Activated CD8-positive, alpha-beta T cell treated with anti-CD3 and anti-CD28 coated beads, Interleukin-2, amount 10 ng/mL, durations not matched to agents 7 days and 5 days (primary cell): Measurements from ENCODE around the gene ADAMTSL3. TPM values are rescaled to one million over a fixed set of nuclear protein-coding genes. Genes with fewer than 3 reads are reported as not detected.

Source experiments
- ATAC-seq: fragments of 150-1000 bp; cut with Tn5 transposase; one replicate; pipeline ENCODE4 v1.10.0; 2021; ENCODE audit warnings: moderate library complexity
- CTCF ChIA-PET: fragments of 350-600 bp; sonication (Branson Sonifier 250); formaldehyde crosslinking; loops from one replicate; lab custom pipeline; 2021; ENCODE audit warnings: antibody characterized with exemption; lab: Charles Lee
- POLR2A ChIA-PET: fragments of 350-600 bp; sonication (Branson Sonifier 250); formaldehyde crosslinking; loops from one replicate; lab custom pipeline; 2021; ENCODE audit warnings: antibody characterized with exemption; lab: Charles Lee
- DNase-seq: peaks from one replicate; pipeline ENCODE4 v3.0.0-alpha.2; 2020
- H3K27ac Mint-ChIP-seq: one replicate; pipeline ENCODE4 v1.8.0; 2021; ENCODE audit warnings: mild to moderate bottlenecking, mixed read lengths
- H3K27me3 Mint-ChIP-seq: one replicate; pipeline ENCODE4 v1.8.0; 2021; ENCODE audit warnings: low read depth, mixed read lengths
- H3K36me3 Mint-ChIP-seq: one replicate; pipeline ENCODE4 v1.8.0; 2021; ENCODE audit warnings: low read depth, mixed read lengths
- H3K4me1 Mint-ChIP-seq: one replicate; pipeline ENCODE4 v1.8.0; 2021; ENCODE audit warnings: low read depth, mixed read lengths
- H3K4me3 Mint-ChIP-seq: one replicate; pipeline ENCODE4 v1.8.0; 2021; ENCODE audit warnings: mild to moderate bottlenecking, mixed read lengths
- H3K9me3 Mint-ChIP-seq: one replicate; pipeline ENCODE4 v1.8.0; 2022; ENCODE audit warnings: mixed read lengths; ENCODE audit not compliant: insufficient read depth
- total RNA-seq, 2 experiments: library from RNA; stranded (reverse); gene quantifications; one replicate each; pipeline ENCODE4 v1.2.3, GENCODE V29; 2021

ADAMTSL3 gene
- total RNA-seq, 2 experiments from 2014 or later: not detected

DNA sequence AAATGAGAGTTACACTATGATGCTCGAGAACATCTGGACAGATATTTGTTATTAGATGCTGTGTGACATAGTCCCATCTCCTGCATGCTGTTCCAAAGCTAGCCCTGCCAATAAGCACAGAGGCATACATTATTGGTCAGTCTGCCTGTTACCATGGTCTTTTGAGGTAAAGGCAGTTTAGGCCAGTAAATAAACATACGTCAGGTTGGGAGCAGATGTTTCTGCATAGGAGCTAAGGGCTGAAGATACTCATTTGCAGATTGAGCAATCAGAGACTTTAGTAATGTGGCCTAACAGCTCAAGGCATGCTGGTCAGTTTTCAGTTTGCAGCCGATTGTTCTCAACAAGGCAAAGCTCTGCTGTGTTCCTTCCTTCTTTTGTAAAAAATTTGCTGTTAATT is 192.9 kb downstream of the ADAMTSL3 start:
- Mint-ChIP-seq H3K9me3 (no peaks in the 10 kb centered on the region), H3K36me3 (no peaks in the 10 kb centered on the region), H3K4me3 (no peak overlapping the region), H3K27ac (no peak overlapping the region), H3K4me1 (no peaks in the 10 kb centered on the region), H3K27me3 (no peaks in the 10 kb centered on the region)
- ATAC-seq: no peak
- ChIA-PET POLR2A (no interaction called here), CTCF (no interaction called here)
- DNase-seq: no peak

DNA sequence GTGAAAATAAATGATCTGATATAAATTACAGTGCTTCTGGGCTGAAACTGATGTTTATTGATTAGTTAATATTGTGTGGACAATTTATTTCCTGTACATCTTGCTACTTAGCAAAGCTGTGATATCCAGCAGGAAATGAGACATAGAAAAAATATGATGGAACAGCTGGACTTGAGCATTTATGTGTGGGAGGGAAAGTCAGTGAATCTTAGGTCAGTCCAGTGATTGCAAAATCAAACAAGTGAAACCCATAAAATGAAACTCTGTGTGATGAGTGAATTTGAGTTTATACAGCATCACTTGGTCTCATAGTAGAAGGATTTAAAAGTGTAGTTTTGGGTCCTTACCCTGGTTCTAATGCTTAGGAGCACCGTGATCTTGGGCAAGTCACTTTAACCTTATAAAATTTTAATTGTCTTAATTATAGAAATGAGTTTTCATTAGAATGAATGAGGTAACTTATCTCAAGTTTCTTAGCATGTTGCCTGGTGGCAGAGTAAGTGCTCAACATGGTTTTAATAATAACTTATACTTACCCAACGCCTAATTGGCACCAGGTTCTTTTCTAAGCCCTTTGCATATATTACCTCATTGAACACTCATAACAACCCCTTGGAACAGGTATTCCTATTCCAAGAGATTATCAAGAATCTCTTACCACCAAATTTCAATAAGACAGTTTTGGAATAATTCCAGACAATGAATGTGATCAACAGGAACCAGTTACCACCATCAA is 194.6 kb downstream of the ADAMTSL3 start:
- POLR2A ChIA-PET: no interaction called here
- no peak for ATAC-seq
- Mint-ChIP-seq H3K4me3 (no peak overlapping the region), H3K27me3 (no peaks in the 10 kb centered on the region), H3K36me3 (no peaks in the 10 kb centered on the region), H3K27ac (no peak overlapping the region), H3K4me1 (no peaks in the 10 kb centered on the region), H3K9me3 (no peaks in the 10 kb centered on the region)
- CTCF ChIA-PET: no interaction called here
- DNase-seq: no peak

DNA sequence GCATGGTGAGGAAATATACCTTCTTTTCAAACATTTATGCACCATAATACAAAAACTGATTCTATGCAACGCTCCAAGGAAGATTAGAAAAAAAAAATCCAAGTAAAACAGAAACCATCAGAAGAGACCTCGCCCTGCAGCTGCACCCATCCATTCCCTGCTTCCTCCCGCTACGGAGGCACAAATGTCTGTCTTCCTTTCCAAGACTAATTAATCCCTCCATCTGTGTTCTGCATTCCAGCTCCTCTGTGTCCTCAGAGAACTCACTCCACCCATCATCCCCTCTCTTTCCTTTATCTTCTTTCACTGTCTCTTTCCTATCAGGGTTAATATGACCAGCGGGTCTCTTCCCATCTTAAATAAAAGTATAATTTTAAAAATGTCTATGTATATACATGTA is 196.1 kb downstream of the ADAMTSL3 start:
- no peak overlapping the region for H3K27ac Mint-ChIP-seq
- DNase-seq (no peak), ATAC-seq (no peak)
- H3K27me3 Mint-ChIP-seq: no peaks in the 10 kb centered on the region
- H3K9me3 Mint-ChIP-seq: no peaks in the 10 kb centered on the region
- H3K36me3 Mint-ChIP-seq: no peaks in the 10 kb centered on the region
- H3K4me3 Mint-ChIP-seq: no peak overlapping the region
- no peaks in the 10 kb centered on the region for H3K4me1 Mint-ChIP-seq
- CTCF ChIA-PET: no interaction called here
- POLR2A ChIA-PET: no interaction called here

DNA sequence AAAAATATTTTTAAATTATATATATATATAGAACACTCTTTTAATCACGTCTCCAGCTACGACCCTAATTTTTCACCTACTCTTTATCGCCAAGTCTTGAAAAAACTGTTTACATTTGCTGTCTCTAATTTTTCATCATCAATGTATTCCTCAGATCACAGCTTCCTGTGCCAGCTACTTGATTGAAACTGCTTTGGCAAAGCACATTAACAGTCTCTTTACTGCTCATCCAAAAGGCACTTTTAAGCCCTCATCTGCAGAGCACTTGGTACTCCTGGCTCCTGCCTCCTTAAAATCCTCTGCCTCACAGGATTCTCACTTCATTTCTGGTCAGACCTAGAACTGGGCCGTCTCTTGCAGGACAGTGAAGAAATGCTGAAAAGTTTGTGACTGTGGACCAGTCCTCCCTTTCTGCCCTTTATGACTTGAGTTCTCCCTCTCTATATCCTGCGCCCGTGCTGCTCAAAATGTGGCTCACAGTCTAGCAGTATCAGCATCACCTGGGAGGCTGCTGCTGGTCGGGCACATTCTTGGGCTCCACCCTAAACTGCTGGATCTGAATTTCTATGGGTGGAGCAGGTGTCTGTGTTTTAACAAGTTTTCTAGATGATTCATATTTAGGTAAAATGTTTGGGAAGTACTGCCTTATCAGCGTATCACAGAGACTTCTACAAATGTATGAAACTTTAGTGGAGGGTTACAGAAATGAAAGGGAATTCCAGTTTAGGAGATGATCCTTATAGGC is 196.8 kb downstream of the ADAMTSL3 start:
- Mint-ChIP-seq H3K36me3 (no peaks in the 10 kb centered on the region), H3K27ac (no peak overlapping the region), H3K4me1 (no peaks in the 10 kb centered on the region), H3K27me3 (no peaks in the 10 kb centered on the region), H3K4me3 (no peak overlapping the region), H3K9me3 (no peaks in the 10 kb centered on the region)
- ChIA-PET CTCF (no interaction called here), POLR2A (no interaction called here)
- DNase-seq (no peak), ATAC-seq (no peak)

DNA sequence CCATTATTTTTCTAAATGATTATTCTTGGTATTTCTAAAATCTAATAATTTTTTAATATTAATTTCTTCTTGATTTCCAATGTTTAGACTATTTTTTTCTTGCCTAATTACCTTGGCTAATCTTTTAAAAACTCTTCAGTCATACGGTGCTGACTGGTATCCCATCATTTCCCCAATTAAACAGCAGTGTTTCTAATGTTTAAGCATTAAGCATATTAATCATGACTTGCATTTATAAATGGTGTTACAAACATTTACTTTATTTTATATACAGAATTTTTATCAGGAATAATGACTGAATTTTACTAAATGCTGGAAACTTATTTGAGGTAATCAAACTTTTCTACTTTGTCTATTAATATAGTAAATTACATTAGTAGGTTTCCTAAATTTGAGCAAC is 199.3 kb downstream of the ADAMTSL3 start:
- POLR2A ChIA-PET: no interaction called here
- Mint-ChIP-seq H3K9me3 (no peaks in the 10 kb centered on the region), H3K27me3 (no peaks in the 10 kb centered on the region), H3K36me3 (no peaks in the 10 kb centered on the region), H3K27ac (no peak overlapping the region), H3K4me3 (no peak overlapping the region), H3K4me1 (no peaks in the 10 kb centered on the region)
- ATAC-seq (no peak), DNase-seq (no peak)
- CTCF ChIA-PET: no interaction called here

DNA sequence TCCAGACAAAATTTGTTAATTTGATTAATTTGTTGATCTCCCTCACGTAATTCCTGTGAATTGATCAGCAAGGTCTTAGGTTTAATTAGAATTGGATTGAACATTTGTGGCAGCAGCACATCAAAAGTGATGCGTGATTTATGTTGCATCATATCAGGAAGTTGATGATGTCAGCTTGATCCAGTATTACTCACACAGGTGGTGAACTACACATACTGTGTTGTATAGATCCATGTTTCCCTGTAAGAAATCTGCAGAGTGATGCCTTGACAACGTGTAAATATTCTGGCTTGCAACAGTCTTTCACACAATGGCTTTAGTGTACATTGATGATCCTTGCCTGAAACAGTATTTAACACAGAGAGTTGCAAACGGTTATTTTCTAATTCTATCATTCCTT is 200.4 kb downstream of the ADAMTSL3 start:
- DNase-seq: no peak
- no peaks in the 10 kb centered on the region for H3K4me1 Mint-ChIP-seq
- CTCF ChIA-PET: no interaction called here
- no peak overlapping the region for H3K4me3 Mint-ChIP-seq
- H3K36me3 Mint-ChIP-seq: no peaks in the 10 kb centered on the region
- no peaks in the 10 kb centered on the region for H3K27me3 Mint-ChIP-seq
- no peak overlapping the region for H3K27ac Mint-ChIP-seq
- ATAC-seq: no peak
- POLR2A ChIA-PET: no interaction called here
- H3K9me3 Mint-ChIP-seq: no peaks in the 10 kb centered on the region

DNA sequence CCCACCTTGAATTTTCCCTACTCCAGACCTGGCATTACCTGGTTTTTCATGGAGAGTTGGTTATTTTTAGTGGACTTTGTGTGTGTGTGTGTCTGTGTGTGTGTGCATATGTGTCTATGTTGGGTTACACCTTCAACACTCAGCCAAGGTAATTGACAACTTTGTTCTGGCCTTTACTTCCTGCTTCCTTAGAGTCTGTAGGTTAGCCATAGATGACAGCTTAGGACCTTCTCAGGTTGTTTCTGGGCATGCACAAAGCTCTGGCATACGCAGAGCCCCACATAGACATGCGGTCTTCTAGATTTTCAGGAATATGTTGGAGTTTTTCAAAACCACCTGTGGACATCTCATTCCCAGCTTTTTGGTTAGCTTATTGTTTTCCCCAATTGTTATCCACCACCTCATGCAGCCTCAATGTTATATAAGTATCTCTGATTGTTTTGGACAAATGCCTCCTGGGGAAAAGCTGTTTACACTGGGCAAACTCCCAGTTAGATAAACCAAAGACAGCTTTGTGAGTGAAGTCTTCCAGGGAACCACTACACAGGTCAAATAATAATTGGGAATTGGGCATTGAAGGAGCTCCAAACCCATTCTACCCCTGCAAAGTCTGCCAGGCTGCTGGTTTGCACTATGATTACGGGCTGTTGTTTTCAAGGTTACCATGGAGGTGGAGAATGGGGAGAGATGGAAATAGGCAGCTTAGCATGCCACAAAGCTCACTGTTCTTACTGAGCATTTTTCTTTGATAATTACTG is 201.2 kb downstream of the ADAMTSL3 start:
- ChIA-PET CTCF (no interaction called here), POLR2A (no interaction called here)
- Mint-ChIP-seq H3K4me3 (no peak overlapping the region), H3K27me3 (no peaks in the 10 kb centered on the region), H3K4me1 (no peaks in the 10 kb centered on the region), H3K9me3 (no peaks in the 10 kb centered on the region), H3K27ac (no peak overlapping the region), H3K36me3 (no peaks in the 10 kb centered on the region)
- DNase-seq (no peak), ATAC-seq (no peak)

DNA sequence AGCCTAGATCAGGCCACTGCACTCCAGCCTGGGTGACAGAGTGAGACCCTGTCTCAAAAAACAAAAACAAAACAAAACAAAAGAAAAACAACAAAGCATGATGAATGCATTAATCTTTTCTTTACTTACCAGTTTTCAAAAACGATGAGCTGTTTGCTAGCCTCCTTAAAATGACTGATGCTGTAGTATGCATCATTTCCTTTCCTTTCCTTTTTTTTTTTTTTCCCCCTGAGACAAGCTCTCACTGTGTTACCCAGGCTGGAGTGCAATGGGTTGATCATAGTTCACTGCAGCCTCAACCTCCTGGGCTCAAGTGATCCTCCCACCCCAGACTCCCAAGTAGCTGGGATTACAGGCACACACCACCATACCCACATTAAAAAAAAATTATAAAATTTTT is 202.0 kb downstream of the ADAMTSL3 start:
- ChIA-PET CTCF (interaction anchor here (0.6 kb wide), 1 partner anchor 1747 kb away, joined by 3 read pairs; no protein-coding TSS in a partner anchor), POLR2A (no interaction called here)
- no peak for ATAC-seq
- no peaks in the 10 kb centered on the region for H3K27me3 Mint-ChIP-seq
- H3K9me3 Mint-ChIP-seq: no peaks in the 10 kb centered on the region
- H3K27ac Mint-ChIP-seq: no peak overlapping the region
- no peak overlapping the region for H3K4me3 Mint-ChIP-seq
- H3K36me3 Mint-ChIP-seq: no peaks in the 10 kb centered on the region
- no peaks in the 10 kb centered on the region for H3K4me1 Mint-ChIP-seq
- DNase-seq: no peak

DNA sequence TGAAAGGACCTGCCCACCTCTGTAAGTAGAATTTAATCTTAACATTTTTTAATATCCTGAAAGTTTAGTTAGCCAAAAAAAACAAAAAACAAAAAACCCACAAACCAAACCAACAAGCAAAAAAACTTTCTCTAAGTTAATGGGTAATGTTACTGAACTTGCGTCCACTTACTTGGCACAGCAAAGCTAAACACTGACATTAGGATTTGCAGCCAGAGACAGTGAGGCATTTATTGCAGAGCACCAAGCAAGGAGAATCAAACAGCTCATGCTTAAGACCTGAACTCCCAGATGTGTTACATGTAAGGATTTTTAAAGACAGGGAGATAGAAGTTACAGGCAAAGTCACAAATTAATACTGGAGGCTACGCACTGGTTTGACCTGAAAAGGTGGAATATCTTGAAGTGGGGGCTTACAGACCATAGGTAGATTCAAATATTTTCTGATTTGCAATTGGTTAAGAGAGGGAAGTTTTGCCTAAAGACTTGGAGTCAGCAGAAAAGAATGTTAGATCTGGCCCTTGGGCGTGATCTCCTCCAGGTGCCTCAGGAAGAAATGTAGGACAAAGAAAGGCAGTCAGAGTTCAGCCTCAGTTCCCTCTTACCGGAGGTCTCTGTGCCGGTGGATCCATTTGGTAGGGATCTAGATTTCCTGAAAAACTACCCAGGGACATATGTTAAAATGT is 205.0 kb downstream of the ADAMTSL3 start:
- ChIA-PET CTCF (no interaction called here), POLR2A (no interaction called here)
- Mint-ChIP-seq H3K27ac (no peak overlapping the region), H3K4me3 (no peak overlapping the region), H3K27me3 (peaks cover 3% of the 10 kb centered on the region), H3K36me3 (no peaks in the 10 kb centered on the region), H3K9me3 (no peaks in the 10 kb centered on the region), H3K4me1 (no peaks in the 10 kb centered on the region)
- ATAC-seq (no peak), DNase-seq (no peak)

DNA sequence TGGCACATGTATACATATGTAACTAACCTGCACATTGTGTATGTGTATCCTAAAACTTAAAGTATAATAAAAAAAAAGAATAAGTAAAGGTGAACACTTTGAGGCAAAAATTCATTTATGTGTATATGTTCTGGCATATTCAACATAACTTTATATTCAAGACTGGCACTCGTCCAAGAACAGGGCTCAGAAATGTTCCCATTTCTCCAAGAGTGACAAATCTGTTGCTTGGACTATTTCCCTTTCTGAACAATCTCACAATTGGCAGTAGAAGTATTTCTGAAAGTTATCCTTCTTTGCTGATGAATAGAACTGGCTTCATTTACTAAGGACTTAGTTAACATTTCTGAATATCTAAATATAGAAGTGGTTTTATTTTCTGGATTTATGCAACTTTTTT is 212.8 kb downstream of the ADAMTSL3 start:
- ATAC-seq: no peak
- H3K4me3 Mint-ChIP-seq: no peak overlapping the region
- no peaks in the 10 kb centered on the region for H3K9me3 Mint-ChIP-seq
- no peak overlapping the region for H3K27ac Mint-ChIP-seq
- peaks cover 3% of the 10 kb centered on the region for H3K27me3 Mint-ChIP-seq
- no peak for DNase-seq
- ChIA-PET CTCF (no interaction called here), POLR2A (no interaction called here)
- no peaks in the 10 kb centered on the region for H3K4me1 Mint-ChIP-seq
- no peaks in the 10 kb centered on the region for H3K36me3 Mint-ChIP-seq

DNA sequence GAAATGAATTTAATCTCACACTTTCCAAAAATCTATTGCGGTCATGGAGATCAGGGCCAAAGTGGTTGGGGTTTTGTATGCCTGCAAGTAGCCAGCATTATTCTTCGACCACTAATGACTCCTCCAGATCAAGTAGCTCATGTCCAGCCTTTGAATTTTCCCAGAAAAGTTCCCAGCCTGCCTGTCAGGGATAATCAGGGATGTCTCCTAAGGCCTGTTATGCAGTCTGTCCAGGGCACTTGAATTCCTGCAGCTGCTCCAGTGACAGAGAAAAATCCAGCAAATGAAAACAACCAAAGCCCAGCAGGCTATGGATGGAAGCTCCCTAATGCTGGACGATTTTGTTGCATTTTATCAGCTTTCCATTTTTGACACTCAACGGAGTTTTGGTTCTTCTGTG is 215.4 kb downstream of the ADAMTSL3 start:
- ChIA-PET POLR2A (no interaction called here), CTCF (no interaction called here)
- Mint-ChIP-seq H3K9me3 (no peaks in the 10 kb centered on the region), H3K27ac (no peak overlapping the region), H3K27me3 (no peaks in the 10 kb centered on the region), H3K4me3 (no peak overlapping the region), H3K4me1 (no peaks in the 10 kb centered on the region), H3K36me3 (no peaks in the 10 kb centered on the region)
- DNase-seq: no peak
- no peak for ATAC-seq
